HG03135 (cell line): ENCODE data around the gene INPP4B.

Experiments used
- ATAC-seq: cut with Tn5 transposase; IDR thresholded peaks from one replicate; pipeline ENCODE4 v1.9.1; 2021; ENCODE audit warnings: mild to moderate bottlenecking, moderate library complexity; ENCODE audit not compliant: unreplicated experiment

The INPP4B gene

DNA sequence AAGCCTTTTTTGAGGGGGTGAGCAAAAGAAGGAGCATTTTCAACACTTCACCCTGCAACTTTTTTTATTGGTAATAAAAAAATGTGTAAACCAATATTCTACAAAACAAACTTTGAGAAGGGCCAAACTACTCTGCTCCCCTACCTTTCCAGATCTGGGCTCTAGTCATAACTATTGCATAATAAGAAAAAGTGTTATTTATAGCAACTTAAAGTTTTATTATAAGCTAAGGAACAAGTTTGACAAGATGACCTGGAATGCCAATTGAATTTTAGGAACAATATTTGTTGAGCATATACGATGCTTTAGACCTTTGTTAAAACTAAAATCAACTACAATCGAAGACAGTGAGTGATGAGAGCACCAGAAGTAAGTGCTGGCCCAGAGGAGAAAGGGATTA lies 800.1 kb downstream of the INPP4B start:
- no peak for ATAC-seq

GRCh38 chr4:142044271-142044670 lies 801.8 kb downstream of the INPP4B start:
- no peak for ATAC-seq

DNA sequence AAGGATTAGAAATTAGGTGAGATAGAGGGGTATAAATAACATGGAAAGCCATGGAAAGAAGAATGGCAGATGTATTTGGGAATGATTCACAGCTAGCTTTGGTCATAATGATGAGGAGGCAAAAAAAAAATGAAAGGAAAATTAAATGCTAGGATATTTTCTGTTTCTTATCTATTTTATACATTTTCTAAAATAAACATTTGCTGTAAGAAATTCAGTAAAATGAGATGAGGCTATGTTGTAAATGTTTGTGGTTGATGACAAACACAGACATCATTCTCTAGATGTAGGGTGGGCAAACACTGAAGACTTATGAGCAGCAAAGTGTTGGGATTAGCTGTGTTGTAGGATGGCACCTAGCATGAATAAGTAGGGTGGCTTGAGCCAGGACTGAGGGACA lies 802.6 kb downstream of the INPP4B start:
- ATAC-seq = no peak

DNA sequence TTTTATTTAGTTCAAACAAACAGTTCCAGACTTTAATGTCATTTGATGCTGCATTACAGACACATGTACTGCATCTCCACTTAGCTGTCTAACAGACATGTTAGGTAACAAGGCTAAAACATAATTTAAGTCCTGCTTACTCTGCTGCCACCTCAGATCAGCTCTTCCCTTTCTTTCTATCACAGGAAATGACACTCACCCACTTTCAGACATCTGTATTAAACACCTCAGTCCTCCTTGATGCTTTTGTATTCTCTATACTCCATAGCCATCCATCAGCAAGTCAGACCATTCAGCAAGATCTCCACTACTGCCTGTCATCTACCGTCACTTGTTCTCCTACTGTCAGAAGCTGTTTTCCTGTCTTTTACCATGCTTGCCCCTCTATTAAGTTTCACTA lies 804.3 kb downstream of the INPP4B start:
- ATAC-seq = no peak

DNA sequence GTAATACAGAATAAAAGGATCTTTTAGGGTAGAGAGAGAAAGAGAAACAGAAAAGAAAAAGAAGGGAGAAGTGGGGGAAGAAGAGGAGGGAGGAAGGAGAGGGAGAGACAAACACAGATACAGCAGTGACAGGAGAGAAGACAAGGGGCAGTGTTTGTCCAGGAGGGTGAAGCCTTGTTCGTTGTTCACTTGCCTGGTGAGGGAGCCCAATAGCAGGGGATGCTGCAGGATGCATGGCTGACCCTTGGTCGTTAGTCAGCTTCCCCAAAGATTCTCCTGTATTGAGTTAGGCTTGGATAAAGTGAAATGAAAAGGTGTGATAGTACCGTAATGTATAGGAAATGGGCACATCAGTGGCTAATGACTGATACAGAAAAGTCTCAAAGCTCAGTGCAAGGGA lies 806.1 kb downstream of the INPP4B start:
- ATAC-seq = no peak

DNA sequence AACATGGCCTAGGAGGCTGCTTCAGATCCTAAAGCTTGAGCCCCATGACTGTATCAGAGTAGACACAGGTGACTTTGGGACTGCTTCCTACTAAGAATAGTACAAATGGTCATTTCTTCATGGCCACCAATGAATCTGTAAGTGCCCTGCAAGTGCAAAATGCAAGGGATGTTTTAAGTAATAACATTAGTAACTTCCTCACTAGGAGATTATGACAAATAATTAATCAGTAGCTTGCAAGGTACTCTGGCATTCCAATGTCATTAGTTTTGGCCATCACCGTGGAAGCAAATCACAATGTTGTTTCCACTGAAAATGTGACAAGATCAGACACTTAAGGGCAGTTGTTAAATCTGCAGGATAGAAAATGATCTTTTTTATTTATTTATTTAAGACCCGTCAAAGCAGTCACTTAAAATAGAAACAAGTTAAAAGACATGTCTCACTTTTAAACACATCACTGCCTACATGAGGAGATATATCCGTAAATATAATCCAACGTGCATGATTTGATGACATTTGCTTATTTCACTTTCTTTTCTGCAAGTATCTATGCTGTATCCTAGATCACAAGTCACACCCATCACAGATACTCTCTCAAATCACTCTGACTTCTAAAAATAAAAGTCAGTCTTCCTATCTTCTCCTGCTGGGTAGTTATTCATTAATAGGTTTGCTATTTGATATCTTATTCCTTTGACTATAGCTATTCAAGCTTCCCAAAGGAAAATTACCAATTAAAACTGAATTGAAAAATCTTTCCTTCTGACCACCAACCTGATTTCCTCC lies 809.1 kb downstream of the INPP4B start:
- no peak for ATAC-seq

GRCh38 chr4:142035566-142035965 lies 810.5 kb downstream of the INPP4B start:
- ATAC-seq = no peak

DNA sequence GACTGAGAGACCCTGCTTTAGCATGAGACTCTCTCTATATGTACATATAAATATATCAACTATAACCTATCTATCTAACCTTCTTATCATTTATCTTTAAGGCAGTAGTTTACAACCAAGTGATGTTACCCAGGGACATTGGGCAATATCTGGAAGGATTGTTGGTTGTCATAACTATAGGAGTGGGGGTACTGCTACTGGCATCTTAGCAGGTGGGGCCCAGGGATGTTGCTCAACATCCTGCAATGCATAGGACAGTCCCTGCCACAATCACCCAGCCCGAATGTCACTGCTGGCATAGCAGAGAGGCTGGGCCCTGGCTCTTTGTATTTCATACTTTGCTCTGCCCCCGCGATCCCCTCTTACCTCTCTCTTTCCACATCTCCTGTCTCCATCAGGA lies 812.0 kb downstream of the INPP4B start:
- no peak for ATAC-seq

- no peak for ATAC-seq
Measured at GRCh38 chr4:142030010-142030409, 816.1 kb downstream of the INPP4B start.

DNA sequence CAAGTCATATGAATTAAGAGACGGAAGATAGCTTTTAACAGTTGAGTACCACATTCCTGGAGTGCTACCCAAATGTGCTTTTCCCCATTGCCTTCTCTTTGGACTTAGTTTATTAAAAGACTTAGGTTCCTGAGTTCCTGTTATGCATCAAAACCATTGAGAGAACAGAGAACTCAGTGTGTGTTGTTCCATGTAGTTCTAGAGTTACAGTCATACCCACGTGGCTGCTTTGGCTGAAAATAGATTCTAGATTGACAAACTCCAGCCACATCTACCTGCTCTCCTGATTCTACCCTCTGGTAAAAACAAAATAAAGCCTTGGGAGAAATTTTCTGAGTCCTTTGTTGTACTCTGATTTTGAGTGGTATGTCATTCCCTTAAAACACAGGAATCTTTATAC lies 824.3 kb downstream of the INPP4B start:
- ATAC-seq = no peak

GRCh38 chr4:142021181-142021580 lies 824.9 kb downstream of the INPP4B start:
- ATAC-seq = no peak

DNA sequence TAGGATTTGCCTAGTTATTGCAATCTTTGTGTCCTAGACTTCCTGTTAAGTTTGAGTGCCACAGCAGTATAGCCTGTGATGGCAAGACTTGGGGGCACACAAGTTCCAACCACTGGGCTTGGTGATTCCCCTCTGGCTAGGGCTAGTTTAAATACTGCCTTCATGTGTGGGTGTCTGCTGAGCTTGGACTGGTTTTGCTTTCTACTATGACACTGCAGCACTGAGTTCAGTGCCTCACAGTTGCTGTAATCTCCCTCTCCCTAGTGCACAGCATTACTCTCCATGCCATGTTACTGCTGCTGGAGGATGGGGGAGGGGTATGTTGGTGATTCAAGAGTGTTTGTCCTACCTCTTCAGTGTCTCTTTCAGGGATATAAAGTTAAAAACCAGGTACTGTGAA lies 830.1 kb downstream of the INPP4B start:
- ATAC-seq = no peak

DNA sequence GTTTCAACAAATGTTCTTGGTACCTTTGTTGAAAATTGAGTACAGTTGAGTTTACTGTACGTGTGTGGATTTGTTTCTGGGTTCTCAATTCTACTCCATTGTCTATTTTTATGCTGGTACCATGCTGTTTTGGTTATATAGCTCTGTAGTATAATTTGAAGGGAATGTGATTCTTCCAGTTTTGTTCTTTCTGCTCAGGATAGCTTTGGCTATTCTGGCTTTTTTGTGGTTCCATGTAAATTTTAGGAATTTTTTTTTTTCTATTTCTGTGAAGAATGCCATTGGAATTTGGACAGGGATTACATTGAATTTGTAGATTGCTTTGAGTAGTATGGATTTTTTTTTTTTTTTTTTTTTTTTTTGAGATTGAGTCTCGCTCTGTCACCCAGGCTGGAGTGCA lies 836.4 kb downstream of the INPP4B start:
- ATAC-seq = no peak

- ATAC-seq = no peak
Measured at GRCh38 chr4:142005519-142005918, 840.6 kb downstream of the INPP4B start.

DNA sequence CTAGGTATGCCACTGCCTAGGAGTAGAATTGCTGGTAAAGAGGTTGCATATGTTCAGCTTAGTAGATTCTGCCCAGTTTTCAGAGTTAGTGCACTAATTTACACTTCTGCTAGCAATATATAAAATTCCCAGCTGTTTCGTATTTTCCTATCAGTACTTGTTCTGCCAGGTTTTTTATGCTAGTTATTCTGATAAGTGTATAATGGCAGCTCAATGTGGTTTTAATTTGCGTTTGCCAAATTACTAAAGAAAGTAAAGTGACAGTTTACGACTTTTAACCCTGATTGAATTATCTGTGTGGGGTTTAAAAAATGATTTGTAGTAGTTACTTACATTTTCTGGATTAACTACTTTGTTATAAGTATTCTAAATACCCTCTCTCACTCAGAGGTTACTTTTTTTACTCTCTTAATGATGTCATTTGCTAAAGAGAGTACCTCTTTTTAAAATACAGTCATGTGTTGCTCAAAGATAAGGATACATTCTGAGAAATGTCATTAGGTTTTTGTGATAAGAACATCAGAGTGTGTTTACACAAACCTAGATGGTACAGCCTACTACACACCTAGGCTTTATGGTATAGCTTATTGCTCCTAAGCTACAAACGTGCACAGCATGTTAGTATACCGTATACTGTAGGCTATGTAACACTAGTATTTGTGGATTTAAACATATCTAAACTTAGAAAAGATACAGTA lies 846.5 kb downstream of the INPP4B start:
- ATAC-seq = no peak

DNA sequence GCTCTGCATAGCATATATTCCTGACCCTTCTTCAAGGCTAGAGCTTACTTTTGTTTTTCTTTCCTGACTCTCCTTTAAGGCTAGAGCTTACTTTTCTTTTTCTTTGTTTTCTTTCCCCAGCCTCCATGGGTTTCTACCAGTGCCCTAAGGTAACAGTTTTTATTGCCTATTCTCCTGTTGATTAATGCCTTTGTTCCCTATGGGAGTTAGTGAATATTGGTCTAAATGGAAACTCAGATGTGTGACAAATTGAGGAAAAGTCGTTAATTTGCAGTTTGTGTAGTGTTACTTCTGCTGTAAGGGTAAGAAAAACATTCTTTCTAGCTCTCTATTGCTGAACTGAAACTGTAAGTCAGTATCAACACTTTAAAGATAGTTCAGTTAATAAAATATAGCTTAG lies 851.0 kb downstream of the INPP4B start:
- ATAC-seq = no peak

- no peak for ATAC-seq
Measured at GRCh38 chr4:141977433-141977832, 868.7 kb downstream of the INPP4B start.
